ENCODE results near the gene NRROS.
"Not testable (repeated sequence)": the region's sequence is repeated elsewhere in the genome, so short reads cannot be mapped to it uniquely, and the experiment has no call there.

NRROS gene

DNA sequence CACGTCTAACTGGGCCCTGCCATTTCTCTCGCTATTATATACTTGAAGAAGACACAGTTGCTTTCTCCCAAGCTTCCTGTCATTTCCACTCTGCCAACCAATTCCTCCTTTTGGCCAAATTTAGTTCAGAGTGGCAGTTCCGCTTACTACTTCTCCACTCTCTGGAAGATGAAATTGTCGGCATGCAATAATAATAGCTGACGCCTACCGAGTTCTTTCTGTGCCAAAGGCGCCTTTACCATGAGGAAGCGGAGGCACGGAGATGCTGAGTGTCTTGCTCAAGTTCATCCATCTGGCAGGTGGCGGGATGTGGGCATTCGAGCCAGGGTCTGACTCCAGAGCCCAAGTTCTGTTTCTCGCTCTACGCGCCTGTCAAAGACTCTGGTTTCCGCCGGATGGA, 14.6 kb upstream of the NRROS start:
- DNase-seq (ENCODE audit: low read depth) = no peak

DNA sequence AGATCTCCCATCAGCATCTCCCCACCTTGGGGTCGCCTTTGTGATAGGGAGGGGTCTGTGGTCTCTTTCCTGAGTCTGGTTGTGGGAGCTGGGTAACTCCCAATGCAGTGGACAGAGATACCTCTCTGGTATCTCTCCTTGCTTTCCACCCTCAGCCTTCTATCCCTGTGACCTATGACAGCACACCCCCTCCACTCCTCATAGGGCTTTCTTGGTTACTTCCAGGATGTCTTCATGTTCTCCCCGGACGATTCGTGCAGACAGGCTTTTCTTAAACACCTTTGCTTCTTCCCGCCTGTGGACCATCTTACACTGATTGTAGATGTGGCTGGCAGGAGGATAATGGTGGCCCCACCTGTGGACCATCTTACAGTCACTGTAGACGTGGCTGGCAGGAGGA, 14.2 kb upstream of the NRROS start:
- DNase-seq (ENCODE audit: low read depth) = no peak

DNA sequence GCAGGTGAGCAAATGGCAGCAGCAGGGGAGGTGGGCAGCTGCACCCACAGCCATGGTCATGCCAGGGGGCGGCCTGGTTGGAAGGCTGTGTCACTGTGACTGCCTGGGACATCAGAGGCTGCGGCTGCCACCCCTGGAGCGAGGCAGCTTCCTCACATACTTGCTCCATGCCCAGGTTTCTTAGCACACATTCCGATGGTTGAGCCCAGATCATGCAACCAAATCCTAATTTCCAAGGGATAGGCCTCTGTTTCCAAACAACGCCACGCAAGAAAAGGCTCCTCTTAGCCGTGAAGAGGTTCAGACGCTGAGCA, 11.6 kb upstream of the NRROS start:
- DNase-seq (ENCODE audit: low read depth) = no peak

DNA sequence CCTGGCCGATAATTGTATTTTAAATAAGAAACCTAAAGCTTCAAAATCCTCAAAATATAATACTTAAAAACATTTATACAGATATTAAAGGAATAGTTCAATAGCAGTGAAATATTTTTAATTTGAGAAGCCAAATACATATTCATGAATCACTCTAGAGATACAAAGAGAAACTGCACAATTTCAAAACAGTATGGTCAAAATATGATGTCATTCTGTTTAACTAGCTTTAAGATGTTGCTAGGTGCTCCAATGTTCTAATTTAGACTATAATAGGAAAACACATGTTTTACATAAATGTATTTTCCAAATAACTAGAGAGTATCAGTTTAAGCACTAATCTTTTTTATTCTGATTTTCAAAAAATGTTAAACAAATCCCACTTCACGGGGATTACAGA, 10.3 kb upstream of the NRROS start:
- no peak for DNase-seq (ENCODE audit: low read depth)

DNA sequence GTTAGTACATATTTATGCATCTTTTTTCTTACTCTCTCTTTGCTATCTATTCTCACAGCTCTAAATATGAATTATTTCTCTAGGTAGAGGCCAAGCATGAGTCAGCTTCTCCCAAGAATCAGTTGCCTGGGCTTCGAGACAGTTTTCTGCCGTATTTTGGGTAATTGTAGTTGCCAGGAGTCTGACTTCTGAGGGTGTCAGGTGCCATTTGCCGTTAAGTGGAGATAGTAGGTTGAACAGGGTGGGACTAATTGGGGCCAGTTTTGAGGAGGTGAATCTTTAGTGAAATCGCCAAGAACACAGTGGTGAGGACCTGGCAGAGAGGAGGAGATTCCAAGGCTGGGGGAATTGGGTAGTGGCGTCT, 7.8 kb upstream of the NRROS start:
- no peak for DNase-seq (ENCODE audit: low read depth)

DNA sequence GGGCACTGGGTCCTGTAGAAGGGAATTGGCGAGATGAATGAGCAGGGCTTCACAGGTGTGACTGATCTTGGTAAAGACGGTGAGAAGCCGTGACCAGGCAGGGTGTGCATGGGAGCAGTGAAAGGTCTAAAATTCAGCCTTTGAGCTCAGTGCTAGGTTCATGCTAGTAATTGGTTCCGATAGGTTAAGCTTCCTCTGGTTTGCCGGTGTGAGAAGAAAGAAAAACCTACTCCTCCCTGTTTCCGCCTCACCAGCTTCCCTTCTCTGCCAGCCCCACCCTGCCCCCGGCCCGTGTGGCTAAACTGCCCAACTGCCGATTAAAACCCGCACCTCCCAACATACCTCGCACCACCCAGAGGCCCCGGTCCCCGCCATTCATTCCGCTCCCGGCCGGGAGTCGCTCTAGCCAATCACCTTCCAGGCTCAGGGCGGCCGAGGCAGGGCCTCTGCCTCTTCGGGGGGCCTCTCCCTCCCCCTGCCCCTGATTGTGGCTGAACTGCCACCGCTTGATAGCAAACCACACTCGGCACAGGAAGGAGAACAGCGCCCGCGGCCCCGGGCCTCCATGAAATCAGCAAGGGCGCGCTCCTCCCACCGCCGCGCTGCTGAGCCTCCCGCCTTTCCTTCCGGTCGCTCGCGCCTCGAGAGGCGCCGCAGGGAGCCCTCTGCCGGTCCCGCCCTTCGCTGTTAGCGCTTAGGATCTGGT, 7.3 kb upstream of the NRROS start:
- peak; percentile 47 for DNase-seq (ENCODE audit: low read depth)

DNA sequence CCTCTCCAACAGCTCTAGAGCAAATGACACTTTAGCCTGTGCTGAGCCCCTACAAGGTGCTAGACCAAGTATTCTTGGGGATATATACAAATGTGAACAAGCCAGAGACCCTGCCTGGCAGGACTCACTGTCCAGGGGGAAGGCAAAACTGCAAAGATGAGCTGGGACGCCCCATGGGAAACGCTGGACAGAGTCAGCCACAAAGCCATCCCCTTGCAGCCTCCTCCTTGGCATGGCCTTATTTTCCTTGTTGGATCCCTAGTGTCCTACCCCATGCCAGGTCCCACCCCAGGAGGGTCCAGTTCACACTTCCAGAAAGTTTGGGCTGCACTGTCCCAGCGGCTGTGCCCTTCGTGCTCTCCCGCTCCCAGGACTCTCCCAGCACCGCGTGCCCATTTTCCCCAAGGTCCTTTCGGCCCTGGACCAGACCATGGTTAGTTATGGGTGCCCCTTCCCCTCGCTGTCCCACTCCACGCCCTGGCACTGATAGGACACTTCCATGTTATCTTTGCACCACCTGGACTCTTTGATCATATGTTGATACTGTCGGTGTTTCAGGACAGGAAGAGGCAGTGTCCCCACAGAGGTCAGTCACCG, 5.8 kb upstream of the NRROS start:
- no peak for DNase-seq (ENCODE audit: low read depth)

DNA sequence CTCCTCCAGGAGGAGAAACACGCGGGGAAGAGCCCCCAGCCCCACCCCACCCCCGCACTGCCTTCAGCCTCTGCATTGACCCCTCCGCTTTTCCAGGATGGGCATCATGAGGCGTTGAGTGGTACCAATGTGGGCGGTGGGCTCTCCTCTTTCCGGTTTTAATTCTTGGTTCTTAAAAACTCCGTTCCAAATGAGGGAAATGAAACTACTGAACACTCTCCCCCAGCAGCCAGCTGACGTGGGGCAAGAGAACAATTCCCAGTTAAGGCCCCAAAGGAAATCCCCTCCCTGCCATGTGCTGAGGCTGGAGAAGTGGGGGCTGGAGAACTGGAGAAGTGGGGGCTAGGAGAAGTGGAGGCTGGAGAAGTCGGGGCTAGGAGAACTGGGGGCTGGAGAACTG, 5.3 kb upstream of the NRROS start:
- DNase-seq (ENCODE audit: low read depth) = no peak

DNA sequence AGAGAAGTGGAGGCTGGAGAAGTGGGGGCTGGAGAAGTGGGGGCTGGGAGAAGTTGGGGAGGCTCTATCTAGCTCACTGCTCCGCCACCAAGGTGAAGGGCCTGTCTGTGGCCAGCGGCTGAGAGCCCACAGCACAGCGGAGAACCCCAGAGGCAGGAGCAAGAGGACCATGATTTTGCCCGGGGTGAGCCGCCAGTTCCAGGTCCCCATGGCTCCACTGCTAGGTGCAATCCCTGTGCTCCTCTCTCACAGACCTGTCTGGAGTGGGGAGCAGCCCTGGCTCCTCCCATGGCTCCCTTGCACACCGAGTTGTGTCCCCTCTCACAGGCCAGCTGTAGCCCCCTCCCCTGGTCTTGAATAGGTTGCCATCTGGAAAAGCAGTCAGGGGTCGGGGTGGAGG, 4.7 kb upstream of the NRROS start:
- DNase-seq (ENCODE audit: low read depth) = no peak

DNA sequence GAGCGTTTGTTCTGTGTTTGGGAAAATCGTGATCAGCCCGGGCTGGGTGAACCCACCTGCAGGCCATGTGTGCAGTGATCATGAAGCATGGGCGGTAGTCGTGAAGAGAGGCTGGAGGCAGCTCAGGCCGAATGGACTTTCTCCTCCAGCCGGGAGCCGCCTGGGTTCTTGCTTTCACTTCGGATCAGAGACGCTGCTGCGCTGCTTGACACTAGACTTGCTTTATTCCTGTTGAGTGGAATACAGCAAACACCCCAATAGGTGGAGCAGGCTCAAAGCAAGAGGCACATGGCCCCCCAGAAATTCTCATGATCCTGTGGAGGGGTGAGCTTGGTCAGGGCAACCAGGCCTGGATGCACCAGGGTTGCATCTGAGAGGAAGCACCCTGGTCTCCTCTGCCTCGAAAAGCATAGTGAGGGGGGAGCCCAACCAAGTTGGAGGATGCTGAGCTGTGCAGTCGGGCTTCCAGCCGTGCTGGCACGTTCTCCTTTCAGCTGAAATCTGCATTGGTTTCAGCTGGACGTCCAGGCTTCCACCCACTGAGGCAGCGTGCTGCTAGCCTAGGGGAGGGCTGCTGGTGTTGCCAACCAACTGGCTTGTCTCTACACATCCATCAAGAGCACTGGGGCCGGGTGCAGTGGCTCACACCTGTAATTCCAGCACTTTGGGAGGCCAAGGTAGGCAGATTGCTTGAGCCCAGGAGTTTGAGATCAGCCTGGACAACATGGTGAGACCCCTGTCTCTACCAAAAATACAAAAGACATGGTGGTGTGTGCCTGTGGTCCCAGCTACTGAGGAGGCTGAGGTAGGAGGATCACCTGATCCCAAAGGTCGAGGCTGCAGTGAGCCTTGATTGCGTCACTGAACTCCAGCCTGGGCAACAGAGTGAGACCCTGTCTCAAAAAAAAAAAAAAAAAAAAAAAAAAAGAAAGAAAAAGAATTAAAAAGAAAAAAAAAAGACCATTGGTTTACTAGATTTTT, 2.8 kb upstream of the NRROS start:
- no peak for DNase-seq (ENCODE audit: low read depth)

DNA sequence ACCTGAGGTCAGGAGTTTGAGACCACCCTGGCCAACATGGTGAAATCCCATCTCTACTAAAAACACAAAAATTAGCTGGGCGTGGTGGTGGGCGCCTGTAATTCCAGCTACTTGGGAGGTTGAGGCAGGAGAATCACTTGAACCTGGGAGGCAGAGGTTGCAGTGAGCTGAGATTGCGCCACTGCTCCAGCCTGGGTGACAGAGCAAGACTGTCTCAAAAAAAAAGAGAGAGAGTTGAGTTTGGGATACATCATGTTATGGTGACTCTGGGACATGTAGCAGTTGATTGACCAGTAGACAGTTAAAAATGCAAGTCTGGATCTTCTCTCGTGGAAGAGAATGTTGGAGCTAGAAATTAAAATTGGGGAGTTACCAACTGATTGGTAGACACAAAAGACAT, 1.6 kb upstream of the NRROS start:
- DNase-seq (ENCODE audit: low read depth) = not testable (repeated sequence)

DNA sequence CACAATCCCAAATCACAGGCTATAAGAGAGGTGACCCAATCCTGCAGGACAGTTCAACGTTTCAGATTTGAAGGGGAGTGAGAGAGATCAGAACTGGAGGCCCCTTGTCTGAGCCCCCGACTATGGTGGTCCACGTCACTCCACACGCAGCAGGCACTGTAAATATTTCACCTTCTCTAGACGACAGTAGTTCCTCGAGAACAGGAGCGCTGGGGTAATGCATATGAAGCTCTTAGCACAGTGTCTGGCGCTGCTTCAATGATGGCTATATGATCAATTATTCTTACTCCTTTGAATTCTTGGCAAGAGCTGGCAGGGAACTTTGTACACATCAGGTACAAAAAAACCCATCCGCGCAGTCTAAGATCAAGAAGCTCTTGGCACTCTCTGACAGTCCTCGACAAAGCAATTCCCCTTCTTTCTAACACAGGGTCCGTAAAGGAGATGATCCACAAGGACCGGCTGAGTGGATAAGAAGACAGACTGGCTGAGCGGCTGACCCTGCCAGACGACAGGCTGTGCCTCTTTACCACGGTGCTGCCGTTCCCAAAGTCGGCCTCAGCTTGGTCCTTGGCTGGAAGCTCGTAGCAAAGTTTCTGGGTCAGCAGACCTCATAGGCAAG, 522 bp upstream of the NRROS start:
- no peak for DNase-seq (ENCODE audit: low read depth)

DNA sequence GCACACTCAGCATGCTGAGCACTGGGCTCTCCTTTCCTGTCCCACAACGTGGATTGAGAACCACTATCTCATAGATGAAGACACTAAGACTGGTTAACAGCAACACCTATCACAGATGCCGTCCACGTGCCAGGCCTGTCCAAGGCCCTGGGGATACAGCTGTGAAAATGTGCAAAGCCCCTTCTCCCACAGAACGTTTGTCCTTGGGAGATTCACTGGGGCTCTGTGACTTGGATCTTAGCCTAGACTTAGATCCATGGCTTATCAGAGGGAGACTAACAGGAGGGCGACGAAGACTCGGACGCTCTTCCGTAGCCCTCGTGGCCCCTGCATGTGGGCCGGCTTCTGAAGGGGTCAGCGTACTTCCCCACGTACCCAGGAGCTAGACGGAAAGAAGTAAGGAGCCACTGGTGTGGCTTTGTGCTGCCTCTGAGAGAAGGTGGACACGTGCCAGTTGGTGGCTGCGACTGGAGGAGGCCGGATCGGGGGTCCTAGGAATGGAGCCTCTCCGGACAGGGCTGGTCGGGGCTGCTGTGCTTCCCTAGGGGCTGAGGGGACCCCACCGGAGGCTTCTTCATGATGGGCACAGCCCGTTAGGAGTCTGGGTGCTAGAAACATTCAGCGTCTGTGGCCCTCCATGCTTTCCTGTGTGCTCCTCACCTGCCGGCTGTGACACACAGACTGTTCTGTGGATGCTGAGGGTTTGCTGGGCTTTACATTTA, 964 bp downstream of the NRROS start:
- no peak for DNase-seq (ENCODE audit: low read depth)

DNA sequence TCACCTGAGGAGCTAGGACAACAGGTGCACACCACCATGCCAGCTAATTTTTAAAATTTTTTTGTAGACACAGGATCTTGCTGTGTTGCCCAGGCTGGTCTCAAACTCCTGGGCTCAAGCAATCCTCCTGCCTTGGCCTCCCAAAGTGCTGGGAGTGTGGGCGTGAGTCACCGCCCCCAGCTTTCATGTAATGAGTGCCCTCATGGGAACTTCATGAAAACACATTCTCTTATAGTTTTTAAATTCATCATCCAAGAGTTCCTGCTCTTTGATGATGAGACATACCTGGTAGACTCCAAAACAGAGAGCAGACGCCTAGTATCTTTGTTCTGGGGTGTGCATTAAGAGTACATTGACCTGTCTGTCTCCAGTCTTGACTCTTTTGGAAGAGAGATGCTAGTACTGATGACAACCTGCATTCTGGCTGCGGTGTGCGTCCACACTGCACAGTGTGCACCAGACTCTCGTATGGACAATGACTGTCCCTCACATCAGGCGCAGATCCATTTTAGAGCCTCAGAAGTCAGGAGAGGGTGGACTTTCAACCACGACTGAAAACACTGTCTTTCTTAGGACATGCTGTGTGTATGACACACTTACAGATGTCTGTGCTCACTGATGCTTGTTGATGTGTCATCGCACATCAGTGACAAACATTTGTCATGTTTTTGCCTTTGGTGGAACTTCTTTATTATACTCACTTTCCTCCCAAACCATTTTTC, 2.0 kb downstream of the NRROS start:
- DNase-seq (ENCODE audit: low read depth) = no peak

DNA sequence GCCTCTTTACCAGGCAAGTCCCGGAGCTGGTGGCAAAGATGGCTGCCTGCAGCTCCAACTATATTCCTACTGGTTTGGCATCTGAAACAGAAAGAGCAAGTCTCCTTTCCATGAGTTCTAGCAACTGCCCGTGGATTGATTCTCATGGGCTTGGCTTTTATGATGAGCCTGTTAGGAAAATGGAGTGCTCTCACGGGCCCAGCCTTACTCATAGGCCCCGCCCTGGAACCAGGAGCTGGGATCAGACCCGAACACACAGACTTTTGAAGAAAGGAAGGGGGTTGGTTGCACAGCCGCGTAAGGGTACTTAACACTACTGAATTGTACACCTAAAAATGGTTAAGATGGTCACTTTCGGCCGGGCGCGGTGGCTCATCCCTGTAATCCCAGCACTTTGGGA, 2.9 kb downstream of the NRROS start:
- no peak for DNase-seq (ENCODE audit: low read depth)

DNA sequence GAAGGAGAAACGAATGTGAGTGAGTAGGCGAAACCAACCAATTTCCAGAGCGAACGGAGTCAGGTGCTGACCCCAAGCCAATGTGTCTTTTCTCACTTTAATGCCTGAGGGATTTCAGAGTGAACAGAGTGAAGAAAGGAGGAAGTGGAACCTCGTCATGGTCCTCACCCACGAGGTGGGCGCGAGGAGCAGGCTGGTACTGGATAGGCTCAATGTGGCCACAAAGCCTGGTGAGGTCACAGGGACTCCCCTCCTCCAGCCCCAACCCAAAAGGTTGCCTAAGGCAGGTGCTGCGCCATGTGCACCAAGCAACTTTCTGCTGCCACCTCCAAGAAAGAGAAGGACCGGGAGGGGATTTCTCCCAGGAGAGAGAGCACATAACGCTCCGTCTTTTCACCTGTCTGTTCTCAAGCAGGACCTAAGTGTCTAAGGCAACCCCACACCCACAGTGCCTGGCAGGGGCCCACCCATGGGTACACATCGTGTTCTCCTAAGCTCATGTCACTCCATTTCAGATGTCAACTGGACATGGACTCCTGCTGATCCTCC, 3.8 kb downstream of the NRROS start:
- no peak for DNase-seq (ENCODE audit: low read depth)

DNA sequence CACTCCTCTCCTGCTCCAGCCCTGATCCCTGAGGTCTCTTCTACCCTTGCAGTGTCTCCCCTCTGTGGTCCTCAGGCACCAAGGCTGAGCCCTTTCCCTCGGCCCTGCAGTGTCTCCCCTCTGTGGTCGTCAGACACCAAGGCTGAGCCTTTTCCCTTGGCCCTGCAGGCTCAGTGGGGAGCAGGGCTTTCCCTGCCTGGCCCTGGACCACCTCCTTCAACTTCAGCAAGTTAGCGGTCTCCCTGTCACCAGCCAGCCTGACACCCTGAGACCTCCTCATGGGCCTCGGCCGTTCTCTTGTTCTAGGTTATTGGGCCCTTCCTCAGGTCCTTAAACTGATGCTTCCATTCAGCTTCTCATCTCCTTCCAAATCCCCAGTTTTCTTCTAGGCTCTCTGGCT, 4.3 kb downstream of the NRROS start:
- DNase-seq (ENCODE audit: low read depth) = no peak

DNA sequence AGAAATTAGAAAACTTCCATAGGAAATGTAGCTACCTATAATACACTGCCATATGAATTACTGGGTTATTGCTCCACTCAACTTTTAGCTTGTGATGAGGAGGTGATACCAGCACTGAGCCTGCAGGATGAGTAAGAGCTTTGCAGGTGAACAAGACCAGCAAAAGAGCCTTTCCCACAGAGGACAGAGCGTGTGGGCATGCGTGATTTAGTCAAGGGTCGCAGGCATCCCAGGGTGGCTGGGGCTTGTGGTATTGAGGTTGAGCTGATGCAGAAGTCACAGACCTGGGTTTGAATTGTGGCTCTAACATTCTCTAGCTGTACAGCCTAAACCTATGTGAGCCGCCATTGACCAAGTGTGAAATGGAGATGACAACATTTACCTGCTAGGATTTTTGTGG, 5.6 kb downstream of the NRROS start:
- DNase-seq (ENCODE audit: low read depth) = no peak

DNA sequence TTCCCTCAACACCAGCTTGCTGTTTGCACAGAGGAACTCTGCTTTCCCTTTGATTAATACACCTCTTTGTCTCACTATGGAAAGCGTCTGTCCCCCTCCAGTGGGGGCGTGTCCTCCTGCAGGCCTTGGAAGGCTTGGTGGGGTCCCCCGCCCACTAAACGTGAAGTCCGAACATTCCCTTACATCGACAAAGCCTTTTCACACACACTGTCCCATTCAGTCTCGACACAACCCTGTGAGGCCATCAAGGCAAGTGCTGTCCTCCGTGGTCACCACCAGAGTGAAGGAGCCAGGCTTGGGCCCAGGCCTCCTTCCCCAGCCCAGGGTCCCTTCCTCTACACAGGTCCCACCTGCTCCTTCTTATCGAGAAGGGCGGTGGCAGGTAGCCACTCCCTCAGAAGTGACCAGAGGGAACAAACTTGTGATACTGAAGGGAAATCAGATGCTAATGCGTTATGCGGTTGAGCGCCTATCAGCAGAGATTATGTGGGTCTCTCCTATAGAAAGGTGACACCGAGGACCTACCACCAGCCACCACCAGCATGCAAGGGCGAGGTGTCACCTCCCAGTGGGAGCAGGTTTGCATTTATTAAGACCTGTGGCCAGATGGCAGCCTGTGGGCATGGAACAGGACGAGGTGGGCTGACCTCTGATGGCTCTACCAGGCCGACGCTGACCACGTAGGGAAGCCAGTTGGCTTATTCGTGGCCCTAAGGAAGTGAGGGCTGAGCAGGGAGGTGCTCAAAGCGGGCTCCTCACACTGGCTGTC, 6.6 kb downstream of the NRROS start:
- no peak for DNase-seq (ENCODE audit: low read depth)

DNA sequence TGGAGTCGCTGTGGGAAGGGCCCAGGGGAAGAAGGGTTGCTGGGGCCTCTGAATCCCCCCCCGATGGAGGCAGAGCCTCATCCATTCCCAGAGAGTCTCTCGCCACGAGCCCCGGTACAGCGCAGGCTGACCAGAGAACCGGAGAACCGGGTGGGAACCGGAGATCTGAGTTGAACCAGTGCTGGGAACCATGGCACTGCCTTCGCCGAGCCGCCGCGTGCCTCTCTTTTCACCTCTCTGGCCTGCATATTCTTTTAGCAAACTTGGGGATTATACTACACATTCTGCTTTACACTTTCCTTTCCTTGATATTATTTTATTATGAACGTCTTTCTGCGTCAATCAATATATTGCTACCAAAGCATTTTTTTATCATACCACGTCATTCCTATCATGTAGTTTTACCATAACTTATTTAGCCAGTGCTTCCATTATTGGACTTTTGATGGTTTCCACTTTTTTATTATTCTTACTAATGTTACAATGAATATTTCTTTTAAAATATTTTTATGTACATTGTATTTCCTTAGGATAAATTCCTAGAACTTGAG, 7.2 kb downstream of the NRROS start:
- no peak for DNase-seq (ENCODE audit: low read depth)
